CD4-positive, alpha-beta T cell treated with Interferon gamma for 1 hour (primary cell): ENCODE measurements around the gene METTL4.

Experiments
- DNase-seq: peaks from one replicate; pipeline ENCODE4 v3.0.0-alpha.2; 2020

Gene METTL4

DNA sequence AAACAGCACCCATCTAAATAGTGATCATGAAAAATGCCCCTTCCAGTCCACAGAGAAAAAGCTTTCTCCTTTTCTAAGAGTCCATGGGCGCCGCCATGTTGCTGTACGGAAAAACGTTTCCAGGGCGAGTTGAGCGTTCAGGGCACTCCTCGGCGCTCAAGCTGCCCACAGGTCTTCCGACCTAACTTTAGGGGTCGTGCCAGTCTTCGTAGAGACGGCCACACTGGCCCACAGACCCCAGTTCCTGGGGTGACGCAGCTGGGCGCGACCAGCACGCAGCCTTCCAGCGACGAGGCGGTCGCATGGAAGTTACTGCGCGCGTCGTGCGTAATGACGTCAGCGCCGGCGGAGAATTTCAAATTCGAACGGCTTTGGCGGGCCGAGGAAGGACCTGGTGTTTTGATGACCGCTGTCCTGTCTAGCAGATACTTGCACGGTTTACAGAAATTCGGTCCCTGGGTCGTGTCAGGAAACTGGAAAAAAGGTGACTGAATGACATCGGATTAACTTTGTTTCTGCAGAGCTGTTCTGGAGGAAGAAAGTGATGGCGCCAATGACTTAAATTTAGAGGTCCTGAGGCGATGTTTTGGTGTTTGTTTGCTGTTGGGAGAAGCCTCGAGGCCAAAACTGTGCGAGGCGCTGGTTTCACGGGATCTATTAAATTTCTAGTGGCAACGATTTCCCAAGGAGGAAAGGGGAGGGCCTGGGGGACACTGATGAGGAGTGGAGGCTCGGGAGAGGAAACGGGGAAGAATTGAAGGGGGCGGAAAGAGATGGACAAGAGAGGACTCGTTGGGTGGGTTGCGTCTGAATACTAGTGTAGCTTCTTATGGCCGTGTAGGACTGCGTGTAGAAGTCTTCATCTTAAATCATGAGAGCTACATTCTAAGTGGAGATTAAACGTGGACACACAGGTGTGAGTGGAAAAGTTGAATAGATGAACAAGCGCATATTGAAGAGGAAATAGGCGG, at the start of gene METTL4, which contains the start of gene NDC80:
Gene METTL4, minus strand, starts transcription at position 306 of the 971 bp plus-strand sequence. CDS start 4,289 bp downstream, outside the sequence.
Gene NDC80, plus strand, starts transcription at position 358 of the 971 bp plus-strand sequence. CDS start 1,429 bp downstream, outside the sequence.
- peak; percentile 85 for DNase-seq

DNA sequence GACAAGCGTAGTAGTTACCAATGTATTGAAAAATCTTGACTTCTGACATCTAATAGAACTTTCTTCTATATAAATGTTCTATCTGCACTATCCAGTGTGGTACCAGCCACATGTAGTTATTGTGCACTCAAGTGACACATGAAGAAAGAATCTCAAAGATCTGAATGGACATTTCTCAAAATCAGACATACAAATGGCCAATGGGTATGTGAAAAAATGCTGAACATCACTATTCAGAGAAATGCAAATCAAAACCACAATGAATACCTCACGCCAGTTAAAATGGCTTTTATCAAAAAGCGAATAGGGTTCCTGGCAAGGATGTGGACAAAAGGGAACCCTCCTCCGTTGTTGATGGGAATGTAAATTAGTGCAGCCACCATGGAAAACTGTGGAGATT, 46.7 kb upstream of the METTL4 start:
- DNase-seq = no peak

DNA sequence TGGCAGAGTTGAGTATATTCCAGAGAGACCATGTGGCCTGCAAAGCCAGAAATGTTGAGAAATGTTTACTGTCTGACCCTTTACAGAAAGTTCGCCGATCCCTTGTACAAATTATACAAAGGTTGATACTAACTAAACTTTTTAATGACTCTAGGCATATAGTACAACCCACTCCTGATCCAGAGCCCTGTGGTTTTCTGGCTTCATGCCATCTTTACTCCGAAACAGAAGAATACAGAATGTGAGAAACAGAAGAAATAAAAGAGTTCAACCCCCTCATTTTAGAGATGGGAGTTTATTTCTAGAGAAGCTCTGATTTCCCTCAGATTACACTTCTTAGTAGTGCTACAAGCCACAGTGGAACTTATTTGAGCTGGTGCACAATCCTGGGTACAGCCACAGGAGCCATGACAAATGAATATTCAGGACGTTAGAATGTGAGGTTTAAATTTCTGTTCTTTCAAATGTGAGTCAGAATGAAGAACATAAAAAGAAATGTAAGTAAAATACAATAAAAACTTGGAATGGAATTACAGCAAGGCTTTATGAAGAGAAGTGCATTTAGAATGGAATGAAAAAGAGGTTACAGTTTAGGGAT, 46.2 kb upstream of the METTL4 start:
- DNase-seq = no peak

DNA sequence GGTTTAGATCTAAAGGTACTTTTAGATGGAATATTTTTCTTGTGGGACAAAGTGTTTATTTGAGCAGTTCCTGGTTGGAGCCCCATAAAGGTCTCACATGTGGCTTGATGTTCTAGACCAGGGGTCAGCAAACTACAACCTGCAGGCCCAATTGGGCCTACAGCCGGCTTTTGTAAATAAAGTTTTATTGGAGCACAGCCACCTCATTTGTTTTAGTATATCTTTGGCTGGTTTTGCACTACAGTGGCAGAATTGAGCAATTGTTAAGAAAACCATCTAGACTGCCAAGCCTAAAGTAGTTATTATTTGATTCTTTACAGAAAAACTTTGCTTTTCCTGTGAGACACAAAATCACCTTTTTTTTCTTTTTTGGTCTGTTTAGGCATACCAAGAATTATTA, 41.7 kb upstream of the METTL4 start:
- no peak for DNase-seq

DNA sequence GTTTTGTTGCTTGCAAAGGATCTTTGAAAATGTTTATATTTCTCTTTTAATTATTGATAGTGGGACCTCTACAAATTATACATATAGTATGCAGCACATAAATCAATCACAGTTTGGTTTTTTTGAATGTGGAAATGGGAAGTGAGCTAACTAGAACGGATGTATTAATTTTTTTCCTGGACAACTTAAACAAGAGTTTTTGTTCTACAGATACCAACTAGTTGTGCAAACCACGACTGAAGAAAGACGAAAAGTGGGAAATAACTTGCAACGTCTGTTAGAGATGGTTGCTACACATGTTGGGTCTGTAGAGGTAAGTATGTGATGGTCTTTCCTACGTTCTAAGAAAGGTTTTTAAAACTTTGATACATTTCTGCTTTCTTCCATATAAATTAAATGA, 39.2 kb upstream of the METTL4 start:
- no peak for DNase-seq

DNA sequence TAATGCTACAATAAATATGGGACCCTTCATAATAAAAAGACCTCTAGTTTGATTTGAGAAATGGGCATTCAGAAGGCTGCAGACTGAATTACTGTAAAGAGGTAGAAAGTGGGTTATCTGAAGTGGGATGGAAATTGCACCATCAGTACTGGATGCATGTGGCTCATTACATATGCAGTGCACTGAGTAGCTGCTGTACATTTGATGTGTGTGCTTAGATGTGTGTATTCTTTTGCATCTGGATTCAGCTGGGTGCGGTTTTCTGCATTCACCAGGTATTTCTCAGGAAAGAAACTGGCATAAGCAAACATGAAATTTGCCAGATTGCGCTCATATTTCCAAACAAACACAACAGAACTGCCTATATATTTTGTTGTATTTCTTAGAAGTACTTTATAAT, 38.3 kb upstream of the METTL4 start:
- no peak for DNase-seq

GRCh38 chr18:2606335-2606734, 35.0 kb upstream of the METTL4 start:
- no peak for DNase-seq

GRCh38 chr18:2602844-2603243, 31.5 kb upstream of the METTL4 start:
- DNase-seq = no peak

- no peak for DNase-seq
These were observed 26.3 kb upstream of the METTL4 start for GRCh38 chr18:2597639-2598038.

GRCh38 chr18:2590303-2590702, 19.0 kb upstream of the METTL4 start:
- no peak for DNase-seq

- no peak for DNase-seq
These were observed 18.2 kb upstream of the METTL4 start for GRCh38 chr18:2589345-2590068.

- no peak for DNase-seq
These were observed 17.5 kb upstream of the METTL4 start for GRCh38 chr18:2588666-2589344.

DNA sequence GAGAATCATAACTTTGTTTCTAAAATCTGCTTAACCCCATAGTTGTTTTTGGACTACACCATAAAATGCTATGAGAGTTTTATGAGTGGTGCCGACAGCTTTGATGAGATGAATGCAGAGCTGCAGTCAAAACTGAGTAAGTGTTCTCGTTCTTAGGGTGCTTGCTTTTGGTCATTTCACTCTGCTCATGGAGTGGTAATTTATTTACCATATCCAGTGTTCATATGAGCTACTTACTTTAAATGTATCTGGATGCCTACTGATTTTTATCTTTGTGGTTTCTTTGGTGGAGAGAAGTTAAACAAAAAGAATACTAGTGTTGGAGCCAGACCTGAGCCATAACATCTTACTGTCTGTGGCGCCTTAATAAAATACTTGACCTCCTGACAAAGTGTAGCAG, 16.5 kb upstream of the METTL4 start:
- DNase-seq = no peak

DNA sequence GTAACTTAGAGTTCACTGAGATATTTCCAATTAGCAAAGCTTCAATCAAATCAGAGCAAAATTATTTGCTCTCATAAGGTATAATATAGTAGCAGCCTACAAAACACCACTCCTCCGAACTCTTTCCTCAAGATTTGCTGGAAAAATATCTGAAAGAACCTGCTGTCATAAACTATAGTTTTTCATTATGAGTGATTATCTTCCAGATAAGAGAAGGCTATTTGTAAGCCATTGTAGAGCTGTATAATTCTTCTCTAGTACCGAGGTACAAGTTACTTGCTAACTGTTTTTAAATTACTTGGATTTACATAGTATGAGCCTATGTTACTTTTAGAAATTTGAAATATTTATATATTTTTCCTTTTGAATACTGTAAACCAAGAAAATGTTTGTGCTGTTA, 2.1 kb upstream of the METTL4 start:
- DNase-seq = no peak

GRCh38 chr18:2572892-2573291, 1.6 kb upstream of the METTL4 start:
- DNase-seq = no peak

DNA sequence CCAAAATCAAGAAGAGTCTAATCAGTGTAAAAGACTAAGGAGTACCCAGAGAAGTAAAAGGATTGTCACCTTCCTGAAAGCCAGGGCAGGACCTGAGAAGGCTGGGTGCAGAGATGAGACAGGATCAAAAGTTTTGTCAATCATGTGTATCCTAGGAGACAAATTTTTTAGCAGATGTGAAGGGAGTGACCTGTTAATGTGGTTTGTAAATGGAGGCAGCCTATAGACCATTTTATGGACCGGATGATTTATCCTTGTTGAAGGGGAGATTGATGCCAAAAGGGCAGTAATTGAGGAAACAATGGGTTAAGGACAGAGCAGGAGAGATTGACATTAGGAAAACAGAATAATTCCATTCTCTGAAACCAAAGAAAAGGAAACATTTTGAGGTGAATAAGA, 865 bp upstream of the METTL4 start:
- DNase-seq = no peak

DNA sequence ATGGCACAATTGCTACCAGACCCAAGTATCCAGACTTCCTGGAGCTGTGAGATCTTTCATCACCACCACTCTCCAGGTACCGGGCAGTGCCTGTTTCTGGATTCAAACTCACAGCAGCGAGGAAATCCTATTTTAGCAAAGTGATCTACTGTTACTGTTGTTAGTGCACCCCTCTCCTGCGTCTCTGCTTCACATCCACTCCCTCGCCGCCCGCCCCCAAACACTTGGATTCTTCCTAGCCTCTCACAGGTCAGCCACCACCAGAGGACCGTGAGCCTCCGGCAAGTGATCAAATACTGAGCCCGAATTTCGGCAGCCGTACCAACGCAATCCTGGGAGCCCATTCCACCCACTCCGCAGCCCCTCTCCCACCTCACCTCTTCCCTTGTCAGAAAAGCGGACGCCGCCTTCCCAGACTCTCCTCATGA, 519 bp downstream of the METTL4 start:
- DNase-seq = peak; percentile 70

DNA sequence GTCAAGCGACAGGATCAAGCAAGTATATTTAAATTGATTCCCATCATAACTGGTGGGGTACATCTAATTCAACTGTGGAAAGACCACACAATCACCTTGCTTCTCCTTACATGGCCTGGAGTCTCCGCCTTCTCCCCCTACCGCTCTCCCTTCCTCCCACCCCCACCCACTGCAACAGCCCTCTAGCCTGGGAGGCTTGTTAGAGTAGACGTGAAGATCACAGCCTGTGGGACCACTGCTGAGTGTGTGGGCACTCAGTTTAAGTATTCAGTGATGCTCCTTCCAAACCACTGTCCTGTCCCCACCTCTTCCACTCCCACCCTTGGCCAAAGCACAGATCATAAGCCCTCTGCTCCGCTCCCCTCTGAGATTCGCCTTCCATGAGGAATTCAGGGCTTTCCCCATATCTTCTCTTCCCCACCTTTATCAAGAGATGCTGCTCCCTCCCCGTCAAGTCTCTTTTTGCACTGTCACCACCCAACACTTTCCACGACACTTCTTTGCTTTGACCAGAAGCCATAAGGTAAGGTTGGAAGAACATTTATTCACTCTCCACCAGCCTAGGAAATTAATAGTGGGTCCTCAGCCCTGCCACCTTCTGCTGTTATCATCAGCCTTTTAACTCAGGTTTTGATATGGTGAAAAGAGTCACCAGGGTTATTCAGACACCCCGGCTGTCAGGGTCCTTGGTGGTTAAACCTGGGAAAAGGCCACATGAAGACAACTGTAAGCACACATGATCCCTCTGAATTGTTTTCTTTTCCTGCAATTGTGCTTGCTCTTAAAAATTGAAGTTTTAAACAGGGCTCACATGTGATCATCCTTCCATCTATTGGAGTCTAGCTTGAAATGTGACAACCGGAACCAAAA, 1.7 kb downstream of the METTL4 start:
- DNase-seq = no peak

- no peak for DNase-seq
These were observed 2.7 kb downstream of the METTL4 start for GRCh38 chr18:2568605-2569004.

DNA sequence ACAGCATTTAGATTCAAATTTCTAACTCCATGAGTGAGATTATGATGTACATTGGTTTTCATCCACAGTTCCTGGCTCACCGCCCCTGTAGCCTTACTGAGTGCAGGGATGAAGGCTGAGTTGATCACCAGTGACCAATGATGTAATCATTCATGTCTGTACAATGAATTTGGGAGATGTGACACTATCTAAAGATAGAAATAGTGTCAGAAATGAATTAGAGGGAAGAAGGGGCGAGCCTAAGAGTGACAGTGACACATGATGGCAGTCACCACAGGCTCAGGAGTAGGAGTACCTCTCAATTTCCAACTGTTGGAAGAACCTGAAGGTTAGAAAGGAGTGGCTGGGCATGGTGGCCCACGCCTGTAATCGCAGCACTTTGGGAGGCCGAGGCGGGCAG, 3.2 kb downstream of the METTL4 start:
- no peak for DNase-seq

DNA sequence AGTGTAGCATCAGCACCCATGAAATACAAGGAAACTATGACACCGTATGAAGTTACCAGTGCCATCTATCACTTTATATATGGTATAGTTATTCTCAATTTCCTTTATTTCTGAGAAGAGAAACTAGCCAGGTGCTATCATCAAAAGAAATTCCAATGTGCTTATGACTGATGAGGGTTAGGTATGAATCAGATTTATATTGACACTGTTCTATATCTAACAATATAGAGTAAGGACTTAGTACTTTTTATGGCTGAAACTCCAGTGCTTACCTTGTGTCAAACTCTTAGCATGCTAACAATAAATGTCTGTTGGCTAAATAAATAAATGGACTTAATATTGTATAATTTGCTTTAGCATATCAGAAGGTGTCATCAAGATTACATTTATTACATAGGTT, 6.9 kb downstream of the METTL4 start:
- no peak for DNase-seq

- DNase-seq = no peak
These were observed 12.1 kb downstream of the METTL4 start for GRCh38 chr18:2559249-2559648.
